AG08395 (cell line): ENCODE results near the gene TMC4.
"Not testable (repeated sequence)": the region's sequence is repeated elsewhere in the genome, so short reads cannot be mapped to it uniquely, and the experiment has no call there.

Experiments
- DNase-seq: peaks from one replicate; pipeline ENCODE4 v3.0.0; 2012; ENCODE audit warnings: mixed read lengths, low spot score

TMC4 gene, protein sequence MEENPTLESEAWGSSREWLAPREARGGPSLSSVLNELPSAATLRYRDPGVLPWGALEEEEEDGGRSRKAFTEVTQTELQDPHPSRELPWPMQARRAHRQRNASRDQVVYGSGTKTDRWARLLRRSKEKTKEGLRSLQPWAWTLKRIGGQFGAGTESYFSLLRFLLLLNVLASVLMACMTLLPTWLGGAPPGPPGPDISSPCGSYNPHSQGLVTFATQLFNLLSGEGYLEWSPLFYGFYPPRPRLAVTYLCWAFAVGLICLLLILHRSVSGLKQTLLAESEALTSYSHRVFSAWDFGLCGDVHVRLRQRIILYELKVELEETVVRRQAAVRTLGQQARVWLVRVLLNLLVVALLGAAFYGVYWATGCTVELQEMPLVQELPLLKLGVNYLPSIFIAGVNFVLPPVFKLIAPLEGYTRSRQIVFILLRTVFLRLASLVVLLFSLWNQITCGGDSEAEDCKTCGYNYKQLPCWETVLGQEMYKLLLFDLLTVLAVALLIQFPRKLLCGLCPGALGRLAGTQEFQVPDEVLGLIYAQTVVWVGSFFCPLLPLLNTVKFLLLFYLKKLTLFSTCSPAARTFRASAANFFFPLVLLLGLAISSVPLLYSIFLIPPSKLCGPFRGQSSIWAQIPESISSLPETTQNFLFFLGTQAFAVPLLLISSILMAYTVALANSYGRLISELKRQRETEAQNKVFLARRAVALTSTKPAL

DNA sequence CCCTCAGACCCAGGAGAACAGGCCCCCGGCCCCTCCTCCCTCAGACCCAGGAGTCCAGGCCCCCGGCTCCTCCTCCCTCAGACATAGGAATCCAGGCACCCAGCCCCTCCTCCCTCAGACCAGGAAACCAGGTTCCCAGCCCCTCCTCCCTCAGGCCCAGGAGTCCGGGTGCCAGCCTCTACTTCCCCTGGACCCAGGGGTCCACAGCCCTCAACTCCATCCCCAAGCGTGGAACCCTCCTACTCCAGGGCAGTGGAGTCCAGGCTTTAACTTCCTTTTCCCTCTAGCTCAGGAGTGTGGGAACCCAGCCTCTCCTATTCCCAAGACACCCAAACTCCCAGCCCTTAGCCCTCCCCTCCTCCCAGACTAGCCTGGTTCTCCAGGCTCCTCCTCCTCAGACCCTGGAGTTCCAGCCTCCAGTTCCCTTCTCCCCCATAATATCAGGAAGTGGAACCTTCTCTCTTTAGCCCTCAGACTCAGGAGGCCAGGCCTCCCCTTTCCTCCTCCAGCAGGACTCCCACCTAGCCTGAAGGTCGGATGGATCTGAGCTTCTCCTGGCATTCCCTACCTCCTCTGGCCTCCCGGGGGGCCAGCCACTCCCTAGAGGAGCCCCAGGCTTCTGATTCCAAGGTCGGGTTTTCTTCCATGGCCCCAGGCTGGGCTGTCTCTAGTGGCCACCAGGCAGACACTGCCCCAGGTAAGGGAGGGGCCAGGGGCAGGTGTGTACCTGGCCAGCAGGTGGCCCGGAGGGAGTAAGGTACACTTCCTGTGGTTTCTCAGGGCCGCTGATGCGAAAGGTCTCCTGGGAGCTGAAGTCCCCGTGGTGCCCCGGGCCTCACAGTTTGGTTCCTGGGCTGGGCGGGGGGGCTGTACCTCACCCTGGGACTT, at the start of gene TMC4:
TSS of gene TMC4 (minus strand) at position 690 of the 888 bp plus-strand sequence. CDS start at position 647, 43 bp downstream.
- no peak for DNase-seq

DNA sequence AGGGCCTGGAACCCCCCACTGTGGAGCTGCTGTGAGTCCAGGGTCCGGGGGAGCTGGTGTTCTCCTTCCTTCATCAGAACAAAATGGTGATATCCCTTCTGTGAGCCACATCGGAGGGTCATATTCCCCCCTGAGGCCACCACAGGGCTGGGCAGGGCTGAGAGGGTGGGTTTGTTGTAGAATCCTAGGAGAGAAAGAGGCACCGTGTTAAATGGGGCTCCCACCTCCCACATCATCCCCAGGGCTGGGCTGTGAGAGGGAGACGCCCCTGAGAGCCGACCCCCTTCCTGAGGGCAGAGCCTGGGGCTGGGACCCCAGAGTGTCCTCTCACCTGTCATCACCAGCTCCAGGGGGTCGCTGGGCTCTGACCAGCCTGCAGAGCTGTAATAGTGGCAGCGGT, 49.0 kb upstream of the TMC4 start:
- not testable (repeated sequence) for DNase-seq

DNA sequence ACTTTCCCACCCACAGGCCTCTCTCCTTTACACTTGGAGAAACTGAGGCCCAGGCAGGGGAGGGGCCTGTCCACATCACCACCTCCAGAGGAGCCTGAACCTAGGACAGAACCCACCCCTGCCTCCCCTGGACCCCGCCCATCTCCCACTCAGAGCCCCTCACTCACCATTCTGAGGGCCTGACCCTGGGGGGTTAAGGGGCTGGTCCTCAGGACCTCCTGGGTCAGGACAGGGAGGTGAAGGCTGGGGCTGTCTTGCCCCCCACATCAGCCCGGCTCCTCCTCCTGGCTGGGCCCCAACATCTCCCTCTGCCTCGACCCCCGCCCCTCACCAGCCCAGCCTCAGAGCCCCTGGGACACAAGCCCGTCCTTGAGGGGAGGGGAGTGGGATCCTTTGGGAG, 46.7 kb upstream of the TMC4 start:
- DNase-seq, result not testable (repeated sequence)

DNA sequence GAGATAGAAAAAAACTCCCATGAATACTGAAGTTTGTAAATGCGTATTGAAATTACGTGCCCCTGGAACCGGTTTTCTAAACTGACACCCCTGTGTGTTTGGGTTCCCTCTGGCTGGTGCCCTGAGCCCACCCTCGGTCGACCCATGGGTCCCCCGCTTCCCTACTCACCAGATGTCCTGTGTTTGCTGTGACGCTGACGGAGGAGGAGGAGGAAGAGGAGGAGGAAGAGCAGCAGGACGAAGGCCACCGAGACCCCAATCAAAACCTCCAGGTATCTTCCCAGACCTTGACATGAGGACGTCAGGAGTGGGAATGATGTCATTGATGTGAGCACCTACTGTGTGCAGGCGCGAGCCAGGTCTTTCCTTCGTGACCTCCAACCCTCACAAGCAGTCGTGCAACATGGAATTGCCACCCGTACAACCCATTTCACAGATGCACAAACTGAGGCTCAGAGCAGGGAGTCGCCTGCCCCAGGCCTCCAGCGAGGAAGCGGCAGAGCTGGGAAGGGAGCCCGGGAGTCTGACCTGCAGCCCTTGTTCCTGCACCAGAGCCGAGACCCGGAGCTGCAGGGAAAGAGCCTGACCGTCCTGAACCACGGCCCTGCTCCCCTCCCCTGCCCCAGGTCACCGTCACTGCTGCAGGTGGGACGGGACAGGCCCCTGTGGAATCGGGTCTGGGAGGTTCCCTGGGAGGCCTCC, 46.2 kb upstream of the TMC4 start:
- no peak for DNase-seq

DNA sequence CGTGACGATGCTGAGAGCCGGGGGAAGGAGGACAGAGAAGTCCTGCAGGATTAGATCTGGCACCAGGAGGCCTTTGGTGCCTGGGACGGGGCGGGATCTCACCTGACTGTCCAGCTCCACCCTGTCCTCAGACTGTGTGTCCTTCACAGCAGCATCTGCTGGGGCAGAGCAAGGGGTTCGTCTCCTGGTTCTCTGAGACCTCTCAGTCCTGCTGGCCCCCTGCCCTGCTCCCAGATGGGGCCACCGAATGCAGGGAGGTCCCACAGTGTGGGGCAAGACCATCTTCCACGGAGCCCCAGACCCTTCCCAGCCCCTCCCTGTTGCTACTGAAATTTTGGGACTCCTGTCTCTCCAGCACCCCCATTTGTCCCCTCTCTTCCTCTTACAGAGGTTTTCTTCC, 45.3 kb upstream of the TMC4 start:
- DNase-seq, result no peak

DNA sequence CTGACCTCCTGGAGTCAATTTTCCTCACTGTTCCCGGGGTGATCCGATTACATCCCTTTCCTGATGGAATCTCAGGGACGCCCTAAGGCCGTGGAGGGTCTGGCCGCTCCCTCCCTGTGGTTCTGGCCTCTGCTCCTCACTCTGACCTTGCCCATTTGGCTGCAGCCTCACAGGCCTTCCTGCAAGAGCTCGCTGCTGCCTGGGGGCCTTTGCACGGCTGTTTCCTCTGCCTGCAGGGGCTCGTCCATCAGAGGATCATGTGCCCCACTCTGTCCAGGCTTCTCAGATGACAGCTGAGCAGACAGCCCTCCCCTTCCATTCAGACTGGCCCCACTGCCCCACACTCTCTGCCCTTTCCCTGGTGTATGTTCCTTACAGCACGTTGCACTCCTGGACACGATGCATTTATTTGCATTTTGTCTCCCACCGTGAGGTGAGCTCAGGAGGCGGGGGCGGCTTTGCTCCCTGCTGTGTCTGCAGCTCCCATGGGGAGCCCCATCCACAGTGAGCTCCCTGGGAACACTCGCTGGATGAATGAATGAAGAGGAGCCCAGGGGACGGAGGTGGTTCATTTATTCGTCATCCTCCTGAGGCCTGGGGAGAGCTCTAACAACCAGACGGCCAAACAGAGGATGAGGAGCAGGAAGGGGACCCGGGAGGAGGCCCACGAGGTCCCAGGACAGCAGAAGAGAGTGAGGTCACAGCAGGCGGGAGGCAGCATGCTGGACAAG, 44.7 kb upstream of the TMC4 start:
- DNase-seq, result not testable (repeated sequence)

DNA sequence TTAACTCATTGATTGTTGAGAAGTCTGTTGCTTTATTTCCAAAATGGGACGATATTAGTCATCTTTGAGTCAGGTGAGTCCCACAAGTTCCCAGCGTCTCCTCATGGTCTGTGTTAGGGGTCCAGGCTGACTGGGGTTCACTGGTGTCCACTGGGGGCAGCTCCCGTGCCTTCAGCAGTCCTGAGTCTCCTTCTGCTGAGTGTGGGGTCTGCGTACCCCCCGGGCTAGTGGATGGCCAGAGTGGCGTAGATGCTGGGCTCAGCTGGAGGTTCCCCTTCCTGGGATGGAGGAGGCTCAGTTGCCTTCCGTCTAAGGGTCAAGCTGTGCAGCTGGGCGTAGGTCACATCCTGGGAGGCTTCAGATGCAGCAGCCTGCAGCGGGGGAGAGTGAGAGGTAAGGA, 43.9 kb upstream of the TMC4 start:
- DNase-seq, result no peak

DNA sequence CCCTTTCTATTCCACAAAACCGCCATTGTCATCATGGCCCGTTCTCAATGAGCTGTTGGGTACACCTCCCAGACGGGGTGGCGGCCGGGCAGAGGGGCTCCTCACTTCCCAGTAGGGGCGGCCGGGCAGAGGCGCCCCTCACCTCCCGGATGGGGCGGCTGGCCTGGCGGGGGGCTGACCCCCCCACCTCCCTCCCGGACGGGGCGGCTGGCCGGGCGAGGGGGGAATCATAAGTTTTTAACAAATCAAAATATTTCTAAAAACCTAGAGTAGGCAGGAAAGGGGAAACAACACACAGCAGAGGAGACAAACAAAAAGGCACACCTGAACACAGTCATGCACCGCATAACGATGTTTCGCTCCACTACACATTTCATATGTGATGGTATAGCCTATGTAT, 41.8 kb upstream of the TMC4 start:
- DNase-seq, result not testable (repeated sequence)

DNA sequence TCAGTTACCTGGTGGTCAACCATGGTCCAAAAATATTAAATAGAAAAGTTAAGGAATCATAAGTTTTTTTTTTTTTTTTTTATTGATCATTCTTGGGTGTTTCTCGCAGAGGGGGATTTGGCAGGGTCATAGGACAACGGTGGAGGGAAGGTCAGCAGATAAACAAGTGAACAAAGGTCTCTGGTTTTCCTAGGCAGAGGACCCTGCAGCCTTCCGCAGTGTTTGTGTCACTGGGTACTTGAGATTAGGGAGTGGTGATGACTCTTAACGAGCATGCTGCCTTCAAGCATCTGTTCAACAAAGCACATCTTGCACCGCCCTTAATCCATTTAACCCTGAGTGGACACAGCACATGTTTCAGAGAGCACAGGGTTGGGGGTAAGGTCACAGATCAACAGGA, 41.3 kb upstream of the TMC4 start:
- DNase-seq, result not testable (repeated sequence)

DNA sequence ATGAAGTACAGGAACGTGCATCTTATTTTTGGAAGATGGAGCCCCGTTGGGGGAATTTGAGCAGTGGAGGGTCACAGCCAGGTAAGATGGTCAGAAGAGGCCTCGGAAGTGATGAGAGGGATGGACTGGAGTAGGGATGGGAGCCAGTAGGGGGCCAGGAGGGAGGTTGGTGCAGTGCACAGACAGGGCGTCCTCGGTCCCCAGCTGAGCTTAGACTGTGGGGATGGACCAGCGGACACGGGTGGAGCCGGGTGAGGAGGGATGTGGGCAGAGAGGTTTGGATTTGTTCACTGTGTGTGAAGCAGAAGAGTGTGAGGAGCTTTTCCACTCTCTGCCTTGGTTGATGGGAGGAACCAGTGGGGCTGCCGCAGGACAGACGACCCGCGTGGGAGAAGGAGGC, 38.3 kb upstream of the TMC4 start:
- no peak for DNase-seq

DNA sequence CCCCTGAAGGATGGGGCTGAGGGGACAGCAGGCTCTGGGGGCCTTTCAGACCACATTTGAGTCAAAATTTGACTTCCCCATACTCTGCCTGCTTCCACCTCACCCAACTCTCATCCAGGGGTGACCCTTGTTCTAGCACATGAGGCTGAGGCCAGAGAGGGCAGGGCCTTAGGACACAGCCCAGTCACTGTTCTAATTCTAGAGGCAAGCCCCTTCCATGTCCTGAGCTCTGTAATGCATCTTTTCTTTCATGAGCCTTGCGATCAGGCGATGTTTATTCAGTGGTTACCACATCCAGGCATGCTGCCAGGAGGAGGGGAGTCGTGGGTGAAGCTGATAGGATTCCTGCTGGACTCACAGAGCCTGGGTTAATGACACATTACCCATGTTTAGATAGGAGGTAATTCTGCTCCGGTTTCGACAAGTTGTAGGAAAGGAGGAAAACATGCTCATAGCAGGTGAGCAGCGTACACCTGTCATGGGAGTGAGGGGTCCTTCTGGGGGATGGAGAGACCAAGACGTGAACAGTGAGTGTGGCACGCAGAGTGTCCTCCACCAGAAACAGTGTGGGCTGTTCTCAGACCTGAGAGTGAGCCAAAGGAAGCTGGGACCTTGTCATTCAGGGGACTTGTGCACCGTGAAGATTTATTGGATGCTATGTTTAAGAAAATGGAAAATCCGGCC, 37.0 kb upstream of the TMC4 start:
- peak; percentile 96 for DNase-seq

DNA sequence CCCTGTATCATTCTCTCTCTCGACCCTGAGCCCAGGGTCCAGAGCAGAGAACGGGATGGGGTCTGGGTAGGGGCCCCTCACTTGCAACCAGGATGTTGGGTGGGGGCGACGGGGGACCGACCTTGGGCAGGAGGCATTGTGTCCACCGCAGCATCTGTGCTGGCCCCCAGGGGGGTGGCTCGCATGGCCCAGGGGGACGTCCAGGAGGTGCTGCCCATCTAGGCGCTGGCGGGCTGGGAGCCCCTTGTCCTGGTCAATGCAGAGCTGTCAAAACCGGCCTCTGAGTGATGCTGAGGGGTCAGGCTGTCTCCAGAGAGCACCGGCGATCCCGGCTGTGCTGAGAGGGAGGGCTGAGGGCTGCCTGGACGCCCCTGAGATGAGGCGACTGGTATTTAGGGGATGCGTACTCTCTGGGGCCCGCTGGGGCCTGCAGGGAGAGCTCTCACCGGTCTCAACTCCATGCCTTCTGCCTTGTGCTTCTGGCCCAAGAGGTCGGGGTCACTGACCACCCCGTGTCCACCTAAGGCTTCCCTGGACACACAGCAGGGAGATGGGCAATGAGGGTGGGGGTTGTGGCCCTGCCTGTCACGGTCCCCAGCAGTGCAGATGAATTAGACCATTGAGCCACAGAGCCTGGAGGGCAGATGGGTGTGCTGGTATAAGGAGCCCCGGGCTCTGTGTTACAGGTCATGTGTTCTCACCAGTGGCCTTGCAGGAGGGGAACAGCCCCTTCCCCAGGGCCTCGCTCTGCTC, 36.3 kb upstream of the TMC4 start:
- DNase-seq, result no peak

DNA sequence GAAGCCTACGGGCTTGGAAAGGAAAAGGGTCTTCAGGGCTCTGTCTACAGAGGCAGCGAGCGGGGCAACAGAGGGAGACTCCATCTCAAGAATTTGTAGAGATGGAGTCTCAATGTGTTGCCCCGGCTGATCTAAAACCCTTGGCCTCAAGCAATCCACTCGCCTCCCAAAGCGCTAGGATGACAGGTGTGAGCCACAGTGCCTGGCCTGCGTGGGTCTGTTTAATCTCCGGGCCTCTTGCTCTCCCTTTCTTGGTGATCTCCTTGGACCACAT, 35.8 kb upstream of the TMC4 start:
- DNase-seq, result no peak

DNA sequence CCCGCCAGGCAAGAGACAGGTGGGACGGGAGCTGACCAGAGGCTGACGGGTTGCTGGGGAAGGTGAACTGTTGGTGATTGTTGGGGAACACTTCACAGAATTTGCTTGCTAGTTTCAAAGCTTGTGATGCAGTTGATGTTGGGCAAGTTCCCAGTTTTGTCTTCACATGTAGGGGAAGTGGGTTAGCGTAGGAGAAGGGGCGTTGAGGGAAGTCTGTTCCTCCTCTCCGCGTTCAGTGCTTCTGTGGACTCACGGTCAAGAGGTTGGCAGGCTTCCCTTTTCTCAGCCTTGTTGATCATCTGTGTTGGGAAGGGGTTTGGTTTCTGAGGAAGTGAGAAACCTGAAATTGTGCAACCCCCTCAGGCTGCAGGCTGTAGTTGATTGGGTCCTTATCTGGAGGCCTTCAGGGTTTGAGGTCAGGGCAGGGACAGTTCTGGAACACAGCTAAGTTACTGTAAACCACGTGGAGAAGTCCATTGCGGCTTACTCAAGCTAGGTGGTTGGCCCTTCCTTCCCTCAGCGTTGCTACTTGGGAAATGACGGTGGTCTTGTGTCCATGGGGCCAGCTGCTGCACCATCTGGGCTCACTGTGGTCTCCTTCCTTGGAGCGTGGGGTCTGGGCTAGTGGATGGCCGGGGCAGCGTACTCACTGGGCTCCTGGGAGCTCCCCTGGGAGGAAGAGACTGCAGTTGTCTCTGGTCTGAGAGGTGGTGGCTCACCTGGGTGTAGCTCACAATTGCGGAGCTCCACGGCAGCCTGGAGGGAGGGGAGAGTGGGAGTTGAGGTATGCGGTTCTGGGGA, 35.2 kb upstream of the TMC4 start:
- no peak for DNase-seq

DNA sequence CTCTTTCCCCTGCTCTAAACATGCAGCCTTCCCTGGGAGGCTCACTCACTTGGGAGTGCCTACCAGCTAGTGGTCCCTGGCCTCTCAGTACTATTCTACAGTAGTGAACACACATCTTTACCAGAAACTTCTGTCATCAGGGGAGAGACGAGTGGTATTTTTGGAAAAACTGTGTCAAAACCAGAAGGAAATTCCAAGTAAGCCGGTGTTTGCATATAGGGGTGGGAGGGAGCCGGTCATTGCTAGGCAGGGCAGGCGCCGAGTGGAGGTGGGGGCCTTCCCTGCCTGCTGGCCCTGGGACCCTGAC, 34.7 kb upstream of the TMC4 start:
- no peak for DNase-seq

DNA sequence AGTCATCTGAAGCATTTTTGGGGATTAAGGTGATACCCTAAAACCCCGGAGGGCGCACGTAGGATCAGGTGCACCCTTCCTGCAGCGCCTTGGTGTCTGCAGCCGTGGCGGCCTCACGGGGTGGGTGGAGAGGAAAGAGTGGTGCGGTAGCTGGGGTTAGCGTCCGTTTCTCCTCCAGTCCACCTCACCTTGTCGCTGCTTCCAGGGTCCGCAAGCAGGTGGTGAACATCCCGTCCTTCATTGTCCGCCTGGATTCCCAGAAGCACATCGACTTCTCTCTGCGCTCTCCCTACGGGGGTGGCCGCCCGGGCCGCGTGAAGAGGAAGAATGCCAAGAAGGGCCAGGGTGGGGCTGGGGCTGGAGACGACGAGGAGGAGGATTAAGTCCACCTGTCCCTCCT, 34.2 kb upstream of the TMC4 start:
- not testable (repeated sequence) for DNase-seq

DNA sequence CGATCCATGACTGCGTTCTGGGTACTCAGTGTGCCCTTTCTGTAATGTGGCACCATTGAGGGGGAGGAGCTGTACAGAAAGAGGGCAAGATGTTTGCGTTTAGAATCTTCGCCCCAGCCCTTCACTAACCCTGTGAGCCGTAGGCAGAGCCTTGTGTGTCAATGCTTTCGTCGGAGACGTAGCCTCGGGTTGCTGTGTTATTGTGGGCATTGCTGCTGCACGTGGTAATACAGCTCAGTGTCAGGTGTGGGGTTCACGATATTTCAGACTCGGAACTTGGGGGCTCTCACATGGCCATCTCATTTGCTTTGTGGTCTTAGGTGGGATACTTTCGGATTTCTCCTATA, 33.8 kb upstream of the TMC4 start:
- DNase-seq, result no peak

DNA sequence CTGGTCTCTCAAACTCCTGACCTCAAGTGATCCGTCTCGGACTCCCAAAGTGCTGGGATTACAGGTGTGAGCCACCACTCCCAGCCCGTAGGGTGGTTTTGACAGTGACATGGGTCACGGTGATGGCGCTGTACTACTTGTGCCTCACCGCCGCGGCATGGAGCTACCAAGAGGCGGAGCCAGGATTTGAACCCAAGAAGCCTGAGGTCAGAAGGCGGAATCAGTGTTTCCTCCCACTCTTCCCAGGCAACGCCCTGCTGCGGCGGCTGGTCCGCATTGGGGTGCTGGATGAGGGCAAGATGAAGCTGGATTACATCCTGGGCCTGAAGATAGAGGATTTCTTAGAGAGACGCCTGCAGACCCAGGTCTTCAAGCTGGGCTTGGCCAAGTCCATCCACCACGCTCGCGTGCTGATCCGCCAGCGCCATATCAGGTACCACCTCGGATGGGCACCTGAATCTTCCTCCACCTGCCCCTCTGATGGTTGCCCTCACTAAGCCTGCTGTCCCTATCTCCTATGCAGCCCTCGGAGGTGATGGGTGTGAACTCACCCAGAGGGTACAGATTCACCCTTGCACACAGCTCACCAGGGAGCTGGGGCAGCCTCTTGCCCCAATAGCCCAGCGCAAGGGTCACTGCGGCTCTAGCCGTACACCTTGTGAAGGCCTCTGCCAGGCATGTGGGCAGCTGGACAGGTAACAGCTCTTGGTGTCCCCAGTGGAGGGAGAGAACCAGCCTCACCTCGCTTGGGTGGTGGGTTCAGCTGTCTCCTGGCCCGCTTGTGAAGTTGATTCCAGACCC, 33.3 kb upstream of the TMC4 start:
- DNase-seq, result no peak
